WTC11 (cell line): ENCODE measurements around the gene CFAP77. TPM values are rescaled to one million over a fixed set of nuclear protein-coding genes. Genes with fewer than 3 reads are reported as not detected.

Experiments
- ATAC-seq: fragments of 200-7000 bp; cut with Tn5 transposase; 2 replicates; pipeline ENCODE4 v1.10.0; 2021; ENCODE audit warnings: mild to moderate bottlenecking, moderate library complexity
- CTCF ChIA-PET: fragments of 300-600 bp; sonication (Branson Sonifier 250); formaldehyde crosslinking; loops from one replicate; lab custom pipeline; 2021; ENCODE audit warnings: antibody characterized with exemption; lab: Charles Lee
- POLR2A ChIA-PET: fragments of 350-600 bp; sonication (Branson Sonifier 250); formaldehyde crosslinking; loops from one replicate; lab custom pipeline; 2021; ENCODE audit warnings: antibody characterized with exemption; lab: Charles Lee
- DNase-seq: peaks from one replicate; pipeline ENCODE4 v3.0.0; 2021; ENCODE audit warnings: low spot score
- H3K27ac Mint-ChIP-seq: 2 replicates; pipeline ENCODE4 v1.8.0; 2021; ENCODE audit warnings: mixed read lengths
- H3K27me3 Mint-ChIP-seq: 2 replicates; pipeline ENCODE4 v1.8.0; 2021; ENCODE audit warnings: low read depth, mild to moderate bottlenecking, moderate library complexity, mixed read lengths
- H3K36me3 Mint-ChIP-seq: 2 replicates; pipeline ENCODE4 v1.8.0; 2021; ENCODE audit warnings: mixed read lengths
- H3K4me1 Mint-ChIP-seq: 2 replicates; pipeline ENCODE4 v1.8.0; 2022; ENCODE audit warnings: mixed read lengths
- H3K4me3 Mint-ChIP-seq: 2 replicates; pipeline ENCODE4 v1.8.0; 2021; ENCODE audit warnings: mild to moderate bottlenecking, moderate library complexity, mixed read lengths
- H3K9me3 Mint-ChIP-seq: 2 replicates; pipeline ENCODE4 v1.8.0; 2021; ENCODE audit warnings: mixed read lengths
- ATF1 ChIP-seq: sonication (generic); formaldehyde crosslinking; IDR thresholded peaks from 2 replicates; pipeline ENCODE4 v1.8.1; 2023; ENCODE audit warnings: mild to moderate bottlenecking, moderate library complexity, missing genetic modification reagents
- CREB1 ChIP-seq: sonication (generic); formaldehyde crosslinking; IDR thresholded peaks from 2 replicates; pipeline ENCODE4 v1.8.0; 2023; ENCODE audit warnings: mild to moderate bottlenecking, missing genetic modification reagents
- CREM ChIP-seq: sonication (generic); formaldehyde crosslinking; IDR thresholded peaks from 2 replicates; pipeline ENCODE4 v1.8.1; 2022; ENCODE audit warnings: mild to moderate bottlenecking, missing genetic modification reagents, moderate library complexity
- CTCF ChIP-seq: fragments of 200-600 bp; IDR thresholded peaks from 2 replicates; pipeline ENCODE4 v1.8.0; 2022; ENCODE audit warnings: antibody characterized with exemption
- ETV6 ChIP-seq: sonication (generic); formaldehyde crosslinking; IDR thresholded peaks from 2 replicates; pipeline ENCODE4 v1.8.1; 2022; ENCODE audit warnings: mild to moderate bottlenecking, missing genetic modification reagents
- FOXK1 ChIP-seq: sonication (generic); formaldehyde crosslinking; IDR thresholded peaks from 2 replicates; pipeline ENCODE4 v1.8.0; 2022; ENCODE audit warnings: mild to moderate bottlenecking, moderate library complexity, missing genetic modification reagents
- IRF2 ChIP-seq: sonication (generic); formaldehyde crosslinking; IDR thresholded peaks from 2 replicates; pipeline ENCODE4 v1.8.0; 2022; ENCODE audit warnings: low read depth, missing genetic modification reagents, borderline replicate concordance
- MXD4 ChIP-seq: fragments of 250-450 bp; sonication (Bioruptor Pico); IDR thresholded peaks from 2 replicates; pipeline ENCODE4 v1.8.0; 2021; ENCODE audit warnings: mild to moderate bottlenecking, moderate library complexity, borderline replicate concordance
- NR3C1 ChIP-seq: sonication (generic); formaldehyde crosslinking; conservative IDR thresholded peaks from 2 replicates; pipeline ENCODE4 v1.8.1; 2023; ENCODE audit warnings: low read depth, mild to moderate bottlenecking, missing genetic modification reagents
- RORB ChIP-seq: fragments of 250-450 bp; sonication (Bioruptor Pico); IDR thresholded peaks from 2 replicates; pipeline ENCODE4 v1.9.0; 2021; ENCODE audit warnings: mild to moderate bottlenecking
- ZBTB21 ChIP-seq: sonication (generic); formaldehyde crosslinking; IDR thresholded peaks from 2 replicates; pipeline ENCODE4 v1.8.1; 2023; ENCODE audit warnings: mild to moderate bottlenecking, missing genetic modification reagents, borderline replicate concordance
- ZNF121 ChIP-seq: sonication (generic); formaldehyde crosslinking; IDR thresholded peaks from 2 replicates; pipeline ENCODE4 v1.8.0; 2023; ENCODE audit warnings: missing genetic modification reagents
- ZNF138 ChIP-seq: sonication (generic); formaldehyde crosslinking; conservative IDR thresholded peaks from 2 replicates; pipeline ENCODE4 v1.8.1; 2022; ENCODE audit warnings: mild to moderate bottlenecking, moderate library complexity, missing genetic modification reagents
- ZNF317 ChIP-seq: sonication (generic); formaldehyde crosslinking; IDR thresholded peaks from 2 replicates; pipeline ENCODE4 v1.8.1; 2023; ENCODE audit warnings: low read depth, mild to moderate bottlenecking, moderate library complexity, missing genetic modification reagents, borderline replicate concordance
- ZNF423 ChIP-seq: fragments of 250-450 bp; sonication (Bioruptor Pico); IDR thresholded peaks from 2 replicates; pipeline ENCODE4 v2.1.2; 2022; ENCODE audit warnings: mild to moderate bottlenecking, moderate library complexity
- total RNA-seq: library from RNA; stranded (reverse); gene quantifications from 3 replicates; pipeline ENCODE4 v1.2.3, GENCODE V29; 2021
- TF ChIP-seq, protein P1 (sequence below): sonication (generic); formaldehyde crosslinking; IDR thresholded peaks from 2 replicates; pipeline ENCODE4 v1.8.0; 2022; ENCODE audit warnings: missing genetic modification reagents
- TF ChIP-seq, protein P2 (sequence below): sonication (generic); formaldehyde crosslinking; IDR thresholded peaks from 2 replicates; pipeline ENCODE4 v1.8.0; 2023; ENCODE audit warnings: missing genetic modification reagents, mild to moderate bottlenecking, borderline replicate concordance
- TF ChIP-seq, protein P3 (sequence below): sonication (generic); formaldehyde crosslinking; IDR thresholded peaks from 2 replicates; pipeline ENCODE4 v1.8.1; 2022; ENCODE audit warnings: missing genetic modification reagents, borderline replicate concordance
- TF ChIP-seq, protein P4 (sequence below): sonication (generic); formaldehyde crosslinking; IDR thresholded peaks from 2 replicates; pipeline ENCODE4 v1.8.1; 2023; ENCODE audit warnings: mild to moderate bottlenecking, missing genetic modification reagents

Gene CFAP77
- total RNA-seq, 1 experiment from 2014 or later, result 1.2 TPM

- TF ChIP-seq, protein P1, sequence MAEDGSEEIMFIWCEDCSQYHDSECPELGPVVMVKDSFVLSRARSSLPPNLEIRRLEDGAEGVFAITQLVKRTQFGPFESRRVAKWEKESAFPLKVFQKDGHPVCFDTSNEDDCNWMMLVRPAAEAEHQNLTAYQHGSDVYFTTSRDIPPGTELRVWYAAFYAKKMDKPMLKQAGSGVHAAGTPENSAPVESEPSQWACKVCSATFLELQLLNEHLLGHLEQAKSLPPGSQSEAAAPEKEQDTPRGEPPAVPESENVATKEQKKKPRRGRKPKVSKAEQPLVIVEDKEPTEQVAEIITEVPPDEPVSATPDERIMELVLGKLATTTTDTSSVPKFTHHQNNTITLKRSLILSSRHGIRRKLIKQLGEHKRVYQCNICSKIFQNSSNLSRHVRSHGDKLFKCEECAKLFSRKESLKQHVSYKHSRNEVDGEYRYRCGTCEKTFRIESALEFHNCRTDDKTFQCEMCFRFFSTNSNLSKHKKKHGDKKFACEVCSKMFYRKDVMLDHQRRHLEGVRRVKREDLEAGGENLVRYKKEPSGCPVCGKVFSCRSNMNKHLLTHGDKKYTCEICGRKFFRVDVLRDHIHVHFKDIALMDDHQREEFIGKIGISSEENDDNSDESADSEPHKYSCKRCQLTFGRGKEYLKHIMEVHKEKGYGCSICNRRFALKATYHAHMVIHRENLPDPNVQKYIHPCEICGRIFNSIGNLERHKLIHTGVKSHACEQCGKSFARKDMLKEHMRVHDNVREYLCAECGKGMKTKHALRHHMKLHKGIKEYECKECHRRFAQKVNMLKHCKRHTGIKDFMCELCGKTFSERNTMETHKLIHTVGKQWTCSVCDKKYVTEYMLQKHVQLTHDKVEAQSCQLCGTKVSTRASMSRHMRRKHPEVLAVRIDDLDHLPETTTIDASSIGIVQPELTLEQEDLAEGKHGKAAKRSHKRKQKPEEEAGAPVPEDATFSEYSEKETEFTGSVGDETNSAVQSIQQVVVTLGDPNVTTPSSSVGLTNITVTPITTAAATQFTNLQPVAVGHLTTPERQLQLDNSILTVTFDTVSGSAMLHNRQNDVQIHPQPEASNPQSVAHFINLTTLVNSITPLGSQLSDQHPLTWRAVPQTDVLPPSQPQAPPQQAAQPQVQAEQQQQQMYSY (CRISPR knock-in tag), result no peak
- no peak for TF ChIP-seq CREB1 (CRISPR knock-in tag)
These were observed 103.4 kb downstream of the CFAP77 start (continued) for GRCh38 chr9:132513416-132513815.

GRCh38 chr9:132514011-132514744, 104.2 kb downstream of the CFAP77 start:
- Mint-ChIP-seq H3K9me3 (no peaks in the 10 kb centered on the region), H3K4me1 (0 out of 2 replicates have a peak, but pooled peaks cover 3% of the 10 kb centered on the region), H3K27ac (no peak overlapping the region), H3K36me3 (no peaks in the 10 kb centered on the region), H3K27me3 (no peaks in the 10 kb centered on the region), H3K4me3 (no peak overlapping the region)
- DNase-seq (no peak), ATAC-seq (no peak)
- TF ChIP-seq ZNF423 (CRISPR knock-in tag) (no peak), CREM (CRISPR knock-in tag) (no peak), ZNF121 (no peak), CTCF (no peak), ZNF138 (CRISPR knock-in tag) (no peak), ZNF317 (CRISPR knock-in tag) (no peak), NR3C1 (CRISPR knock-in tag) (no peak), ETV6 (no peak), CREB1 (CRISPR knock-in tag) (no peak), ZBTB21 (CRISPR knock-in tag) (no peak), ATF1 (no peak), RORB (CRISPR knock-in tag) (no peak), IRF2 (CRISPR knock-in tag) (no peak), FOXK1 (CRISPR knock-in tag) (no peak), MXD4 (CRISPR knock-in tag) (no peak)
- TF ChIP-seq, protein P2, sequence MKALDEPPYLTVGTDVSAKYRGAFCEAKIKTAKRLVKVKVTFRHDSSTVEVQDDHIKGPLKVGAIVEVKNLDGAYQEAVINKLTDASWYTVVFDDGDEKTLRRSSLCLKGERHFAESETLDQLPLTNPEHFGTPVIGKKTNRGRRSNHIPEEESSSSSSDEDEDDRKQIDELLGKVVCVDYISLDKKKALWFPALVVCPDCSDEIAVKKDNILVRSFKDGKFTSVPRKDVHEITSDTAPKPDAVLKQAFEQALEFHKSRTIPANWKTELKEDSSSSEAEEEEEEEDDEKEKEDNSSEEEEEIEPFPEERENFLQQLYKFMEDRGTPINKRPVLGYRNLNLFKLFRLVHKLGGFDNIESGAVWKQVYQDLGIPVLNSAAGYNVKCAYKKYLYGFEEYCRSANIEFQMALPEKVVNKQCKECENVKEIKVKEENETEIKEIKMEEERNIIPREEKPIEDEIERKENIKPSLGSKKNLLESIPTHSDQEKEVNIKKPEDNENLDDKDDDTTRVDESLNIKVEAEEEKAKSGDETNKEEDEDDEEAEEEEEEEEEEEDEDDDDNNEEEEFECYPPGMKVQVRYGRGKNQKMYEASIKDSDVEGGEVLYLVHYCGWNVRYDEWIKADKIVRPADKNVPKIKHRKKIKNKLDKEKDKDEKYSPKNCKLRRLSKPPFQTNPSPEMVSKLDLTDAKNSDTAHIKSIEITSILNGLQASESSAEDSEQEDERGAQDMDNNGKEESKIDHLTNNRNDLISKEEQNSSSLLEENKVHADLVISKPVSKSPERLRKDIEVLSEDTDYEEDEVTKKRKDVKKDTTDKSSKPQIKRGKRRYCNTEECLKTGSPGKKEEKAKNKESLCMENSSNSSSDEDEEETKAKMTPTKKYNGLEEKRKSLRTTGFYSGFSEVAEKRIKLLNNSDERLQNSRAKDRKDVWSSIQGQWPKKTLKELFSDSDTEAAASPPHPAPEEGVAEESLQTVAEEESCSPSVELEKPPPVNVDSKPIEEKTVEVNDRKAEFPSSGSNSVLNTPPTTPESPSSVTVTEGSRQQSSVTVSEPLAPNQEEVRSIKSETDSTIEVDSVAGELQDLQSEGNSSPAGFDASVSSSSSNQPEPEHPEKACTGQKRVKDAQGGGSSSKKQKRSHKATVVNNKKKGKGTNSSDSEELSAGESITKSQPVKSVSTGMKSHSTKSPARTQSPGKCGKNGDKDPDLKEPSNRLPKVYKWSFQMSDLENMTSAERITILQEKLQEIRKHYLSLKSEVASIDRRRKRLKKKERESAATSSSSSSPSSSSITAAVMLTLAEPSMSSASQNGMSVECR, result no peak
- TF ChIP-seq, protein P3, sequence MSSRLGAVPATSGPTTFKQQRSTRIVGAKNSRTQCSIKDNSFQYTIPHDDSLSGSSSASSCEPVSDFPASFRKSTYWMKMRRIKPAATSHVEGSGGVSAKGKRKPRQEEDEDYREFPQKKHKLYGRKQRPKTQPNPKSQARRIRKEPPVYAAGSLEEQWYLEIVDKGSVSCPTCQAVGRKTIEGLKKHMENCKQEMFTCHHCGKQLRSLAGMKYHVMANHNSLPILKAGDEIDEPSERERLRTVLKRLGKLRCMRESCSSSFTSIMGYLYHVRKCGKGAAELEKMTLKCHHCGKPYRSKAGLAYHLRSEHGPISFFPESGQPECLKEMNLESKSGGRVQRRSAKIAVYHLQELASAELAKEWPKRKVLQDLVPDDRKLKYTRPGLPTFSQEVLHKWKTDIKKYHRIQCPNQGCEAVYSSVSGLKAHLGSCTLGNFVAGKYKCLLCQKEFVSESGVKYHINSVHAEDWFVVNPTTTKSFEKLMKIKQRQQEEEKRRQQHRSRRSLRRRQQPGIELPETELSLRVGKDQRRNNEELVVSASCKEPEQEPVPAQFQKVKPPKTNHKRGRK (CRISPR knock-in tag), result no peak
- TF ChIP-seq, protein P4, sequence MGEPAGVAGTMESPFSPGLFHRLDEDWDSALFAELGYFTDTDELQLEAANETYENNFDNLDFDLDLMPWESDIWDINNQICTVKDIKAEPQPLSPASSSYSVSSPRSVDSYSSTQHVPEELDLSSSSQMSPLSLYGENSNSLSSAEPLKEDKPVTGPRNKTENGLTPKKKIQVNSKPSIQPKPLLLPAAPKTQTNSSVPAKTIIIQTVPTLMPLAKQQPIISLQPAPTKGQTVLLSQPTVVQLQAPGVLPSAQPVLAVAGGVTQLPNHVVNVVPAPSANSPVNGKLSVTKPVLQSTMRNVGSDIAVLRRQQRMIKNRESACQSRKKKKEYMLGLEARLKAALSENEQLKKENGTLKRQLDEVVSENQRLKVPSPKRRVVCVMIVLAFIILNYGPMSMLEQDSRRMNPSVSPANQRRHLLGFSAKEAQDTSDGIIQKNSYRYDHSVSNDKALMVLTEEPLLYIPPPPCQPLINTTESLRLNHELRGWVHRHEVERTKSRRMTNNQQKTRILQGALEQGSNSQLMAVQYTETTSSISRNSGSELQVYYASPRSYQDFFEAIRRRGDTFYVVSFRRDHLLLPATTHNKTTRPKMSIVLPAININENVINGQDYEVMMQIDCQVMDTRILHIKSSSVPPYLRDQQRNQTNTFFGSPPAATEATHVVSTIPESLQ, result no peak
- ChIA-PET CTCF (no interaction called here), POLR2A (no interaction called here)
